Upper lobe of left lung (tissue), 6 donors: Measurements from ENCODE around the gene APC2. TPM values are rescaled to one million over a fixed set of nuclear protein-coding genes. Genes with fewer than 3 reads are reported as not detected.
A peak's percentile ranks its signal among the peaks of the same experiment; 100 is the strongest.

Source experiments
- ATAC-seq, 2 donors: fragments of 200-7000 bp; cut with Tn5 transposase; one replicate each; pipeline ENCODE4 v1.9.1; 2022; ENCODE audit warnings: mild to moderate bottlenecking in 2 of 2, moderate library complexity in 2 of 2; ENCODE audit not compliant: low FRiP score in 2 of 2
- DNase-seq, 2 donors: peaks; one replicate each; pipeline ENCODE4 v3.0.0-alpha.2; 2019 to 2020
- H3K27ac ChIP-seq, 4 donors: fragments of 200-600 bp; sonication (generic); one replicate each; pipeline ENCODE4 v1.5.1; 2016 to 2019
- H3K27me3 ChIP-seq, 4 donors: fragments of 200-600 bp; sonication (generic); one replicate each; pipeline ENCODE4 v1.5.1; 2017 to 2019
- H3K36me3 ChIP-seq, 4 donors: fragments of 200-600 bp; sonication (generic); one replicate each; pipeline ENCODE4 v1.5.1; 2016 to 2019
- H3K4me1 ChIP-seq, 4 donors: fragments of 200-600 bp; sonication (generic); one replicate each; pipeline ENCODE4 v1.5.1; 2018 to 2019
- H3K4me3 ChIP-seq, 4 donors: fragments of 200-600 bp; sonication (generic); one replicate each; pipeline ENCODE4 v1.5.1; 2017 to 2019; ENCODE audit warnings: mild to moderate bottlenecking in 2 of 4, moderate library complexity in 1 of 4
- H3K9me3 ChIP-seq, 4 donors: fragments of 200-600 bp; sonication (generic); one replicate each; pipeline ENCODE4 v1.5.1; 2018 to 2019
- EP300 ChIP-seq, 4 donors: sonication (generic); formaldehyde crosslinking; IDR thresholded peaks; one replicate each; pipeline ENCODE4 v1.5.1; 2017; ENCODE audit warnings: antibody characterized with exemption in 4 of 4, control low read depth in 2 of 4
- POLR2A ChIP-seq, 4 donors: fragments of 450-650 bp; IDR thresholded peaks; one replicate each; pipeline ENCODE4 v1.5.1; 2016 to 2017; ENCODE audit warnings: antibody characterized with exemption in 4 of 4, mild to moderate bottlenecking in 2 of 4
- POLR2AphosphoS5 ChIP-seq, 2 donors: sonication (generic); formaldehyde crosslinking; IDR thresholded peaks; one replicate each; pipeline ENCODE4 v1.5.1; 2017; ENCODE audit warnings: antibody characterized with exemption in 2 of 2
- WGBS, 2 donors: methylation state at CpG; one replicate each; pipeline ENCODE4 v1.1.5; 2017 to 2018; 5-methylcytosine and 5-hydroxymethylcytosine counted together
- total RNA-seq, 6 donors: library from RNA; depleted of rRNA in 4 of 6; stranded (reverse); fragments of >200 nt in 4 of 6; gene quantifications; one replicate each; pipeline versions ENCODE4 v1.1.0 to v1.2.1, GENCODE V29; 2016 to 2021
- TF ChIP-seq, protein P1 (sequence below), 6 experiments: fragments of 450-650 bp in 4 of 6; fragments of 200-600 bp in 2 of 6; sonication (generic) in 2 of 6; IDR thresholded peaks; one replicate each; pipeline ENCODE4 v1.5.1; 2016 to 2019; ENCODE audit warnings: antibody characterized with exemption in 6 of 6
- donor health status: DM: no; HTN: no; CAD: no; lungs with moderate emphysema.
- donor health status: DM: no; HTN: yes; CAD: no; lungs with severe emphysema.

The APC2 gene
- total RNA-seq, 6 donors from 2014 or later = 0.06 to 1.0 (median 0.11) TPM; not detected in 1

DNA sequence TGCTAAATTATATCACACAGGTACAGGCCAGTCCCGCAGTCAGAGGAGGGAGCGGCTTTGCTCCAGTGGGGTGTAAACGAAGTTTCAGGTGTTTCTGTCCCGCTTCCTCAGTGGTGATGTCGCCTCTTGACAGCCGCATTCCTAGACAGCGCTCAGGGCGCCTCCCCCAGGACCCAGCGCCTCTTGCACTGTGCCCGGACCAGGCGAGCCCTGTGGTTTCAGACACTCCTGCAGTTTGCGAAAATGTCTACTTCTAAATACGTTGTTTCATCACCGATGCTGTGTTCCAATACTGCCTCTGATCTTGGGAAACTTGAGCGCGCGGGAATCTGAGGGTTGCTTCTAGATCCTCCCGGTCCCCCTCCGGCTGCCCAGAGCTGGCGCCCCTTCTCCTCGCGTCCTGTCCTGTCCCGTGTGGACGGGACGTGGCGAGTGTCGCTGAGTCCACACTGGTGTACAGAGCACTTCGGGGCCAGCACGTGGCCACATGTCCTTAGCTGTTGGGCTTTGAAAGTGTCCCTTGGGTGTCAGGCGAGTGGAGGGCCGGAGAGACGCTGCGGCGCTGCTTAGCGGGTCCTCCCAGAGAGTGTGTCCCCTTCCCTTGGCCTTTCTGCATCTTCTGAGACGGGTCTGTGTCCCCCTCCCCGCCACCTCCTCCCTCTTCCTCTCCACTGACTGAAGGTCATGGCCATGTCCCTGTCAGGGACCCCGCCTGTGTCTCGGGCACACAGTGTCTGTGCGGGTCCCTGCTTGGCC is 26.3 kb upstream of the APC2 start:
- no peak for TF ChIP-seq POLR2AphosphoS5 (IDR thresholded peaks at IDR 0.05)
- TF ChIP-seq POLR2A (IDR thresholded peaks at IDR 0.05) = no peak
- no peak for TF ChIP-seq EP300 (IDR thresholded peaks at IDR 0.05)
- TF ChIP-seq, protein P1, sequence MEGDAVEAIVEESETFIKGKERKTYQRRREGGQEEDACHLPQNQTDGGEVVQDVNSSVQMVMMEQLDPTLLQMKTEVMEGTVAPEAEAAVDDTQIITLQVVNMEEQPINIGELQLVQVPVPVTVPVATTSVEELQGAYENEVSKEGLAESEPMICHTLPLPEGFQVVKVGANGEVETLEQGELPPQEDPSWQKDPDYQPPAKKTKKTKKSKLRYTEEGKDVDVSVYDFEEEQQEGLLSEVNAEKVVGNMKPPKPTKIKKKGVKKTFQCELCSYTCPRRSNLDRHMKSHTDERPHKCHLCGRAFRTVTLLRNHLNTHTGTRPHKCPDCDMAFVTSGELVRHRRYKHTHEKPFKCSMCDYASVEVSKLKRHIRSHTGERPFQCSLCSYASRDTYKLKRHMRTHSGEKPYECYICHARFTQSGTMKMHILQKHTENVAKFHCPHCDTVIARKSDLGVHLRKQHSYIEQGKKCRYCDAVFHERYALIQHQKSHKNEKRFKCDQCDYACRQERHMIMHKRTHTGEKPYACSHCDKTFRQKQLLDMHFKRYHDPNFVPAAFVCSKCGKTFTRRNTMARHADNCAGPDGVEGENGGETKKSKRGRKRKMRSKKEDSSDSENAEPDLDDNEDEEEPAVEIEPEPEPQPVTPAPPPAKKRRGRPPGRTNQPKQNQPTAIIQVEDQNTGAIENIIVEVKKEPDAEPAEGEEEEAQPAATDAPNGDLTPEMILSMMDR (IDR thresholded peaks at IDR 0.05) = no peak
- ATAC-seq = no peak
- Histone ChIP-seq H3K27ac (no peak overlapping the region), H3K4me1 (peaks cover 0 to 7% (median 3%) of the 10 kb centered on the region in 4 donors), H3K4me3 (no peak overlapping the region), H3K9me3 (no peaks in the 10 kb centered on the region), H3K27me3 (no peaks in the 10 kb centered on the region), H3K36me3 (peaks cover 37 to 90% (median 81%) of the 10 kb centered on the region in 4 donors)
- 88 to 90% methylated on average over 39 to 40 of the region's 40 CpGs for WGBS, 2 donors
- DNase-seq = peak in 1 of 2 donors; percentile 69

- Histone ChIP-seq H3K9me3 (no peaks in the 10 kb centered on the region), H3K27ac (no peak overlapping the region), H3K36me3 (peaks cover 42 to 90% (median 81%) of the 10 kb centered on the region in 4 donors), H3K27me3 (no peaks in the 10 kb centered on the region), H3K4me3 (no peak overlapping the region), H3K4me1 (no peaks in the 10 kb centered on the region)
- TF ChIP-seq POLR2A (IDR thresholded peaks at IDR 0.05) = no peak
- TF ChIP-seq, protein P1 (IDR thresholded peaks at IDR 0.05) = no peak
- no peak for TF ChIP-seq EP300 (IDR thresholded peaks at IDR 0.05)
- TF ChIP-seq POLR2AphosphoS5 (IDR thresholded peaks at IDR 0.05) = no peak
- WGBS, 2 donors = 88 to 89% methylated on average over 40 to 41 of the region's 42 CpGs
- peak in 1 of 2 donors; percentile 80 for DNase-seq
- no peak for ATAC-seq
These were observed 25.5 kb upstream of the APC2 start for GRCh38 chr19:1424192-1424955.

GRCh38 chr19:1425102-1425837 is 24.7 kb upstream of the APC2 start:
- WGBS, 2 donors = 92% methylated on average over 28 of the region's 33 CpGs
- no peak for TF ChIP-seq POLR2AphosphoS5 (IDR thresholded peaks at IDR 0.05)
- TF ChIP-seq EP300 (IDR thresholded peaks at IDR 0.05) = no peak
- no peak for TF ChIP-seq POLR2A (IDR thresholded peaks at IDR 0.05)
- Histone ChIP-seq H3K4me3 (no peak overlapping the region), H3K27me3 (no peaks in the 10 kb centered on the region), H3K4me1 (no peaks in the 10 kb centered on the region), H3K27ac (no peak overlapping the region), H3K36me3 (peaks cover 45 to 93% (median 83%) of the 10 kb centered on the region in 4 donors), H3K9me3 (no peaks in the 10 kb centered on the region)
- ATAC-seq (no peak), DNase-seq (peak in 1 of 2 donors; percentile 52)

- DNase-seq = peak in 1 of 2 donors; percentile 31
- ATAC-seq = no peak
- no peak overlapping the region for H3K4me3 ChIP-seq
- TF ChIP-seq, protein P1 (IDR thresholded peaks at IDR 0.05) = no peak
- TF ChIP-seq POLR2A (IDR thresholded peaks at IDR 0.05) (no peak), POLR2AphosphoS5 (IDR thresholded peaks at IDR 0.05) (no peak), EP300 (IDR thresholded peaks at IDR 0.05) (no peak)
- H3K4me1 ChIP-seq = no peaks in the 10 kb centered on the region
- H3K9me3 ChIP-seq = no peaks in the 10 kb centered on the region
- H3K27me3 ChIP-seq = no peaks in the 10 kb centered on the region
- H3K36me3 ChIP-seq = peaks cover 41 to 93% (median 82%) of the 10 kb centered on the region in 4 donors
- H3K27ac ChIP-seq = no peak overlapping the region
- 93 to 94% methylated on average over 11 to 14 of the region's 14 CpGs for WGBS, 2 donors
These were observed 24.0 kb upstream of the APC2 start for GRCh38 chr19:1425902-1426301.

- peaks cover 39 to 93% (median 82%) of the 10 kb centered on the region in 4 donors for H3K36me3 ChIP-seq
- no peaks in the 10 kb centered on the region for H3K27me3 ChIP-seq
- H3K4me3 ChIP-seq = no peak overlapping the region
- no peak overlapping the region for H3K27ac ChIP-seq
- ATAC-seq = no peak
- no peaks in the 10 kb centered on the region for H3K9me3 ChIP-seq
- whole genome bisulfite sequencing, 2 donors = 89 to 94% methylated on average over 9 of the region's 9 CpGs
- no peak for DNase-seq
- TF ChIP-seq EP300 (IDR thresholded peaks at IDR 0.05) = no peak
- TF ChIP-seq, protein P1 (IDR thresholded peaks at IDR 0.05) = no peak
- H3K4me1 ChIP-seq = no peaks in the 10 kb centered on the region
These were observed 23.2 kb upstream of the APC2 start for GRCh38 chr19:1426736-1427135.
